ENCODE results near the gene SLC39A11.

GRCh38 chr17:73138541-73139138 lies 46.2 kb upstream of the SLC39A11 start:
- no peak for TF ChIP-seq CTCF (IDR thresholded peaks at IDR 0.05 in 2 of 3, conservative IDR thresholded peaks at IDR 0.05 in 1 of 3; ENCODE audit: borderline replicate concordance in 1 of 3, insufficient read depth in 1 of 3, low read depth in 2 of 3, low read length in 2 of 3)
- no peak for TF ChIP-seq SIN3A (IDR thresholded peaks at IDR 0.05; ENCODE audit: low read depth)
- TF ChIP-seq ZBTB33 (IDR thresholded peaks at IDR 0.05; ENCODE audit: extremely low read depth, insufficient replicate concordance, low read length): no peak
- no peak for TF ChIP-seq TCF7L2 (IDR thresholded peaks at IDR 0.05; ENCODE audit: borderline replicate concordance, extremely low read depth, insufficient read depth, insufficient read length)
- no peak for TF ChIP-seq POLR2A (IDR thresholded peaks at IDR 0.05; ENCODE audit: borderline replicate concordance, extremely low read depth, insufficient read depth, insufficient read length)
- TF ChIP-seq JUND (IDR thresholded peaks at IDR 0.05): no peak
- no peak for TF ChIP-seq EZH2 (IDR thresholded peaks at IDR 0.05)
- TF ChIP-seq MAX (IDR thresholded peaks at IDR 0.05): no peak
- no peak for TF ChIP-seq ELF1 (IDR thresholded peaks at IDR 0.05; ENCODE audit: borderline replicate concordance, low read depth)
- TF ChIP-seq EGR1 (IDR thresholded peaks at IDR 0.05; ENCODE audit: low read depth): no peak
- TF ChIP-seq CEBPB (IDR thresholded peaks at IDR 0.05; ENCODE audit: low read depth): no peak
- TF ChIP-seq POLR2AphosphoS5 (IDR thresholded peaks at IDR 0.05; ENCODE audit: low read depth, low read length): no peak
- TF ChIP-seq SRF (IDR thresholded peaks at IDR 0.05; ENCODE audit: low read depth): no peak
- TF ChIP-seq EZH2phosphoT487 (IDR thresholded peaks at IDR 0.05; ENCODE audit: borderline replicate concordance): no peak
